ENCODE results near the gene PLXNA2.

Gene PLXNA2

DNA sequence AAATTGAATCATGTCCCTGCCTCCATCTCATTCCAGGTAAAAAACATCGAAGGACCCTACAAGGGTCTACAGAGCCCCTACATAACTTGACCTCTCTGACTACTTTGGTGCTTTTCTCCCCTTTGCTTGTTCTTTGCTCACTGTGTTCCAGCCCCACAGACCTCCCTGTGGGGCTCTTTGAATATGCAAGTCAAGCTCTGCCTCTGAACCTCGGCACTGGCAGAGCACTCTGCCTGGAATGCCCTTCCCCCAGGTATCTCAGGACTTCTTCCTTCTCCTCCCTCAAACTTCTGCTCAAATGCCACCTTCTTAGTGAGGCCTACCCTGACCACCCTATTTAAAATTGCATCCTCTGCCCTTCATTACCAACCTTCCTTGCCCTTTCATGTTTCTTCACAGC, 245.5 kb downstream of the PLXNA2 start:
- Histone ChIP-seq H3K4me1 (ENCODE audit: insufficient read depth, low read length) (no peaks in the 10 kb centered on the region), H3K4me3 (ENCODE audit: low read depth in 1 of 2, low read length in 2 of 2) (no peak overlapping the region), H3K27me3 (ENCODE audit: insufficient read depth, low read length, poor library complexity) (no peaks in the 10 kb centered on the region), H3K36me3 (ENCODE audit: insufficient read depth, low read length) (no peaks in the 10 kb centered on the region), H3K4me2 (ENCODE audit: insufficient read depth, low read length) (no peak overlapping the region), H3K9ac (ENCODE audit: low read depth, low read length) (no peak overlapping the region), H3K27ac (ENCODE audit: low read length) (no peak overlapping the region), H2AFZ (ENCODE audit: low read depth, low read length) (no peak overlapping the region), H3K79me2 (ENCODE audit: insufficient read depth, low read length) (no peaks in the 10 kb centered on the region), H3K9me3 (ENCODE audit: insufficient read depth, low read length, severe bottlenecking) (no peaks in the 10 kb centered on the region), H4K20me1 (ENCODE audit: insufficient read depth, low read length) (no peaks in the 10 kb centered on the region)
- DNase-seq: no peak
- TF ChIP-seq EZH2 (IDR thresholded peaks at IDR 0.05; ENCODE audit: borderline replicate concordance, low read depth, low read length, severe bottlenecking): no peak
- TF ChIP-seq, protein P1, sequence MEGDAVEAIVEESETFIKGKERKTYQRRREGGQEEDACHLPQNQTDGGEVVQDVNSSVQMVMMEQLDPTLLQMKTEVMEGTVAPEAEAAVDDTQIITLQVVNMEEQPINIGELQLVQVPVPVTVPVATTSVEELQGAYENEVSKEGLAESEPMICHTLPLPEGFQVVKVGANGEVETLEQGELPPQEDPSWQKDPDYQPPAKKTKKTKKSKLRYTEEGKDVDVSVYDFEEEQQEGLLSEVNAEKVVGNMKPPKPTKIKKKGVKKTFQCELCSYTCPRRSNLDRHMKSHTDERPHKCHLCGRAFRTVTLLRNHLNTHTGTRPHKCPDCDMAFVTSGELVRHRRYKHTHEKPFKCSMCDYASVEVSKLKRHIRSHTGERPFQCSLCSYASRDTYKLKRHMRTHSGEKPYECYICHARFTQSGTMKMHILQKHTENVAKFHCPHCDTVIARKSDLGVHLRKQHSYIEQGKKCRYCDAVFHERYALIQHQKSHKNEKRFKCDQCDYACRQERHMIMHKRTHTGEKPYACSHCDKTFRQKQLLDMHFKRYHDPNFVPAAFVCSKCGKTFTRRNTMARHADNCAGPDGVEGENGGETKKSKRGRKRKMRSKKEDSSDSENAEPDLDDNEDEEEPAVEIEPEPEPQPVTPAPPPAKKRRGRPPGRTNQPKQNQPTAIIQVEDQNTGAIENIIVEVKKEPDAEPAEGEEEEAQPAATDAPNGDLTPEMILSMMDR (IDR thresholded peaks at IDR 0.05; ENCODE audit: borderline replicate concordance, extremely low read depth, low read length, poor library complexity, severe bottlenecking): no peak
- no peak for ATAC-seq (ENCODE audit: insufficient read depth, low read depth)

DNA sequence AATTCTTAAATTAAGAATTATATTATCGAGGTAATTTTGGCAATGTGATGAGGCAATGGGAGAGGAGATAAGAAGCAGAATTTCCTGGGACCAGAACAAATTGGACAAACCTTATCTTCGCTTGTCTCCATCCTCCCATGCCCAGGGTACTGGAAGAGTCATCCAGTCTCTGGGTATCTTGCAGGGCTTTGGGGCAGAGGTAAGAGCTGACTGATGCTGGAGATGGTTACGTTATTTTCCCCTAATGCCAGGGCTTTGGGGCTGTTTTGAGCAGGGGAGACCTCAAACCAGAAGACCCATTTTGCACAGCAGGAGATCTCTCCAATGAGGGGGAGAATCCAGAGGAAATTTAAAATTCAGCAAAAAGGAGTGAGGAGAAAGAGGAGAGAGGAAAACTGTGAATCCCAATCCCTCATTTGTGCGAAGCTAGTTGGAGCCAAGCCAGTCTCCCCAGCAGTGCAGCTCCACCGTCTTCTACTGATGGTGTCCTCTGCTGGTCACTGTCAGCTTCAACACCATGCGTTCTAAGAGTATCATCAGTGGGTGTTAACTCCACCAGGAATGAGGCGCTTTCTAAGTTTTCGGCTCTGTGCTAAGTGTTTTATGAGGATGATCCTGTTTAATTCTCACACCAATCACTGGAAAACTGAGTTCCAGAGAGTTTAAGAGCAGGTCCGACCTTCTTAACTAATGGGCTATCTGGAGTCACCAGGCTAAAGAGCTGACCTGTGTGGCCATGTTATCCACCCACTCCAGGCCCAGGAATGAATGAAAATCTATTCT, 246.5 kb downstream of the PLXNA2 start:
- no peak overlapping the region for H3K9ac ChIP-seq (ENCODE audit: low read depth, low read length)
- no peak overlapping the region for H3K4me3 ChIP-seq (ENCODE audit: low read depth in 1 of 2, low read length in 2 of 2)
- TF ChIP-seq, protein P1 (IDR thresholded peaks at IDR 0.05; ENCODE audit: borderline replicate concordance, extremely low read depth, low read length, poor library complexity, severe bottlenecking): peak; percentile 95
- no peak for TF ChIP-seq EZH2 (IDR thresholded peaks at IDR 0.05; ENCODE audit: borderline replicate concordance, low read depth, low read length, severe bottlenecking)
- H3K27me3 ChIP-seq (ENCODE audit: insufficient read depth, low read length, poor library complexity): no peaks in the 10 kb centered on the region
- no peak overlapping the region for H3K27ac ChIP-seq (ENCODE audit: low read length)
- no peak overlapping the region for H3K4me2 ChIP-seq (ENCODE audit: insufficient read depth, low read length)
- peak; percentile 97 for ATAC-seq (ENCODE audit: insufficient read depth, low read depth)
- no peaks in the 10 kb centered on the region for H3K36me3 ChIP-seq (ENCODE audit: insufficient read depth, low read length)
- H4K20me1 ChIP-seq (ENCODE audit: insufficient read depth, low read length): no peaks in the 10 kb centered on the region
- no peaks in the 10 kb centered on the region for H3K4me1 ChIP-seq (ENCODE audit: insufficient read depth, low read length)
- no peaks in the 10 kb centered on the region for H3K79me2 ChIP-seq (ENCODE audit: insufficient read depth, low read length)
- no peak overlapping the region for H2AFZ ChIP-seq (ENCODE audit: low read depth, low read length)
- DNase-seq: peak; percentile 60
- H3K9me3 ChIP-seq (ENCODE audit: insufficient read depth, low read length, severe bottlenecking): no peaks in the 10 kb centered on the region

DNA sequence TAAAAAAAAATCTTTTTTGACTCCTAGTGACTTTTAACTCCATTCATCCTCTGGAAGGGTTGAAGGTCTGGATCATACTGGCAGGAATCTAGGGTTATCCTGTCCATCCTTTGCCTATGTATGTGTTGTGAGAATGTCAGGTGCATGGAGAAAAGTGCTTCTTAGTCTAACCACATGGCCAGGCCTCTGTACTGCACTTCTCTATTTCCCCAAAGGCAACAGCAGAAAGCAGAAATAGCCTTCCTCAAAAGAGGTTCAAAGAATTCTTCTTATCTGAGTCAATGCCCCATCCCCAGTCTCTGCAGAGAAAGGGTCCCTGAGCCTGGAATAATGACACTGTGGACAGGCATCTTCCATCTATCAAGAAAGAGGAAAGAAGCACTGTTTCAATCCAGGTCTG, 247.5 kb downstream of the PLXNA2 start:
- no peak overlapping the region for H3K4me3 ChIP-seq (ENCODE audit: low read depth in 1 of 2, low read length in 2 of 2)
- H3K27me3 ChIP-seq (ENCODE audit: insufficient read depth, low read length, poor library complexity): no peaks in the 10 kb centered on the region
- H3K9me3 ChIP-seq (ENCODE audit: insufficient read depth, low read length, severe bottlenecking): no peaks in the 10 kb centered on the region
- H3K9ac ChIP-seq (ENCODE audit: low read depth, low read length): no peak overlapping the region
- ATAC-seq (ENCODE audit: insufficient read depth, low read depth): no peak
- H3K4me1 ChIP-seq (ENCODE audit: insufficient read depth, low read length): no peaks in the 10 kb centered on the region
- no peaks in the 10 kb centered on the region for H3K36me3 ChIP-seq (ENCODE audit: insufficient read depth, low read length)
- H3K4me2 ChIP-seq (ENCODE audit: insufficient read depth, low read length): no peak overlapping the region
- no peaks in the 10 kb centered on the region for H4K20me1 ChIP-seq (ENCODE audit: insufficient read depth, low read length)
- no peak for DNase-seq
- no peak overlapping the region for H2AFZ ChIP-seq (ENCODE audit: low read depth, low read length)
- H3K27ac ChIP-seq (ENCODE audit: low read length): no peak overlapping the region
- no peaks in the 10 kb centered on the region for H3K79me2 ChIP-seq (ENCODE audit: insufficient read depth, low read length)
- TF ChIP-seq, protein P1 (IDR thresholded peaks at IDR 0.05; ENCODE audit: borderline replicate concordance, extremely low read depth, low read length, poor library complexity, severe bottlenecking): no peak
- TF ChIP-seq EZH2 (IDR thresholded peaks at IDR 0.05; ENCODE audit: borderline replicate concordance, low read depth, low read length, severe bottlenecking): no peak
